ENCODE measurements around the gene OSBPL5.

Gene OSBPL5

DNA sequence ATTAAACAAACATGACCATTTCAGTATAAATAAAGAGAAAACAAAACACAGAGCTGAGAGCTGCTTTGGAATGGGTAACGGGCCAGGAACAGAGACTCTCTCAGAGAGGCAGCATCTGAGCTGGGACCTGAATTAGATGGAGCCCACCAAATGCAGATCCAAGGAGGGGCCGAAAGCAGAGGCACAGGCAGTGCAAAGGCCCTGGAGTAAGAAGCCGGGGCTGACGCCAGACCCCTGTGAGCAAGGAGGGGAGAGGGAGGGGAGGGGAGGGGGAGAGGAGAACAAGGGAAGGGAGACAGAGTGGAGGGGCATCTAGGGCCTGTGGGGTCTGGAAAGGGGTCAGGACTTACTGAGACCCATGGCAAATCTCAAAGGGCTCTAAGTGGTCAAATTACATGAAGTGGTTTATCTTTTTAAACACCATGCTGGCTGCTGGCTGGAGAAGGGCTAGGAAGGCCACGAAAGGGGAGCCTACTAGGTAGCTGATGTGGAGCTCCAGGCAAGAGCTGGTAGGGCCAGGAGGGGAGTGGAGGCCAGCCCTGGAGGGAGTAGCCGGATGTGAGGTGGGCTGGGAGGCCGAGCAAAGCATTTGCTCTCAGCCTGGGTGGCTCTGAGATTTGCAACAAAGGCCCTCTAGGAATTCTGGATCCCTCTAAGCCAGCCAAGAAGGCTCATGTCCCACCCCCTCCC is 3.2 kb downstream of the OSBPL5 start:
- Histone ChIP-seq H3K27ac (ENCODE audit: extremely low read depth, low read depth, low read length) (no peak overlapping the region), H3K36me3 (ENCODE audit: control insufficient read depth in 2 of 2, insufficient read depth in 1 of 2, low read length in 2 of 2) (no peaks in the 10 kb centered on the region), H3K4me1 (ENCODE audit: control insufficient read depth, insufficient read depth, low read length) (peaks cover 3% of the 10 kb centered on the region; the same call in 1 of the 2 replicates), H3K9me3 (ENCODE audit: control insufficient read depth, insufficient read depth, low read depth, low read length) (no peaks in the 10 kb centered on the region), H3K4me3 (ENCODE audit: low read depth, low read length) (no peak overlapping the region)
- POLR2A ChIA-PET, result interaction anchor here (0.6 kb wide), 2 partner anchors 23 to 190 kb away, joined by 3 read pairs; no protein-coding TSS in a partner anchor
- CTCF ChIA-PET, result interaction anchor here (0.5 to 1.3 kb wide), 5 partner anchors 15 to 179 kb away, joined by 3 to 4 read pairs (median 3); no protein-coding TSS in a partner anchor
- TF ChIP-seq GLI4 (tag by site-specific recombination; IDR thresholded peaks at IDR 0.05), result no peak
- TF ChIP-seq SCRT2 (tag by site-specific recombination; IDR thresholded peaks at IDR 0.05), result no peak
- TF ChIP-seq PRDM10 (tag by site-specific recombination; IDR thresholded peaks at IDR 0.05), result peak; percentile 37; the same call in 1 of the 2 replicates
- TF ChIP-seq ZNF670 (tag by site-specific recombination; IDR thresholded peaks at IDR 0.05; ENCODE audit: low read depth), result no peak
- TF ChIP-seq ZNF521 (tag by site-specific recombination; IDR thresholded peaks at IDR 0.05), result no peak
- peak; percentile 75; the same call in 1 of the 2 replicates for TF ChIP-seq ZNF623 (tag by site-specific recombination; IDR thresholded peaks at IDR 0.05)
- no peak for TF ChIP-seq ZFHX2 (tag by site-specific recombination; conservative IDR thresholded peaks at IDR 0.05)

GRCh38 chr11:3161309-3161708 is 3.8 kb downstream of the OSBPL5 start:
- Histone ChIP-seq H3K9me3 (ENCODE audit: control insufficient read depth, insufficient read depth, low read depth, low read length) (no peaks in the 10 kb centered on the region), H3K36me3 (ENCODE audit: control insufficient read depth in 2 of 2, insufficient read depth in 1 of 2, low read length in 2 of 2) (no peaks in the 10 kb centered on the region), H3K27ac (ENCODE audit: extremely low read depth, low read depth, low read length) (no peak overlapping the region), H3K4me1 (ENCODE audit: control insufficient read depth, insufficient read depth, low read length) (peaks cover 3% of the 10 kb centered on the region; the same call in 1 of the 2 replicates), H3K4me3 (ENCODE audit: low read depth, low read length) (no peak overlapping the region)
- TF ChIP-seq ZNF791 (tag by site-specific recombination; IDR thresholded peaks at IDR 0.05) (no peak), KLF8 (tag by site-specific recombination; IDR thresholded peaks at IDR 0.05) (no peak)
- TF ChIP-seq, protein P1, sequence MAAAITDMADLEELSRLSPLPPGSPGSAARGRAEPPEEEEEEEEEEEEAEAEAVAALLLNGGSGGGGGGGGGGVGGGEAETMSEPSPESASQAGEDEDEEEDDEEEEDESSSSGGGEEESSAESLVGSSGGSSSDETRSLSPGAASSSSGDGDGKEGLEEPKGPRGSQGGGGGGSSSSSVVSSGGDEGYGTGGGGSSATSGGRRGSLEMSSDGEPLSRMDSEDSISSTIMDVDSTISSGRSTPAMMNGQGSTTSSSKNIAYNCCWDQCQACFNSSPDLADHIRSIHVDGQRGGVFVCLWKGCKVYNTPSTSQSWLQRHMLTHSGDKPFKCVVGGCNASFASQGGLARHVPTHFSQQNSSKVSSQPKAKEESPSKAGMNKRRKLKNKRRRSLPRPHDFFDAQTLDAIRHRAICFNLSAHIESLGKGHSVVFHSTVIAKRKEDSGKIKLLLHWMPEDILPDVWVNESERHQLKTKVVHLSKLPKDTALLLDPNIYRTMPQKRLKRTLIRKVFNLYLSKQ (tag by site-specific recombination; IDR thresholded peaks at IDR 0.05; ENCODE audit: borderline replicate concordance), result no peak
- ChIA-PET CTCF (interaction anchor here (0.5 to 1.1 kb wide), 4 partner anchors 16 to 231 kb away, joined by 3 to 4 read pairs (median 3); no protein-coding TSS in a partner anchor), POLR2A (no interaction called here)

GRCh38 chr11:3160252-3161031 is 4.7 kb downstream of the OSBPL5 start:
- no peak overlapping the region for H3K27ac ChIP-seq (ENCODE audit: extremely low read depth, low read depth, low read length)
- H3K36me3 ChIP-seq (ENCODE audit: control insufficient read depth in 2 of 2, insufficient read depth in 1 of 2, low read length in 2 of 2), result no peaks in the 10 kb centered on the region
- H3K4me3 ChIP-seq (ENCODE audit: low read depth, low read length), result peak overlapping the region; percentile 39
- H3K4me1 ChIP-seq (ENCODE audit: control insufficient read depth, insufficient read depth, low read length), result peaks cover 3% of the 10 kb centered on the region; the same call in 1 of the 2 replicates
- POLR2A ChIA-PET, result interaction anchor here (0.5 to 1.2 kb wide), 5 partner anchors 9 to 622 kb away, joined by 3 to 5 read pairs (median 3); no protein-coding TSS in a partner anchor
- no peaks in the 10 kb centered on the region for H3K9me3 ChIP-seq (ENCODE audit: control insufficient read depth, insufficient read depth, low read depth, low read length)
- CTCF ChIA-PET, result interaction anchor here (0.6 to 1.1 kb wide), 2 partner anchors 17 to 230 kb away, joined by 3 read pairs; no protein-coding TSS in a partner anchor
- TF ChIP-seq ZSCAN30 (tag by site-specific recombination; IDR thresholded peaks at IDR 0.05), result 0 out of 2 replicates have a peak, but pooled peaks have one; percentile 15
- no peak for TF ChIP-seq ZNF626 (tag by site-specific recombination; IDR thresholded peaks at IDR 0.05)
- TF ChIP-seq ZNF394 (tag by site-specific recombination; IDR thresholded peaks at IDR 0.05; ENCODE audit: borderline replicate concordance), result no peak
- no peak for TF ChIP-seq ZBTB11 (tag by site-specific recombination; conservative IDR thresholded peaks at IDR 0.05; ENCODE audit: low read depth)
- TF ChIP-seq ZNF76 (tag by site-specific recombination; IDR thresholded peaks at IDR 0.05; ENCODE audit: borderline replicate concordance, low read depth), result no peak
- TF ChIP-seq ZNF404 (tag by site-specific recombination; IDR thresholded peaks at IDR 0.05), result no peak
- TF ChIP-seq ZNF645 (tag by site-specific recombination; IDR thresholded peaks at IDR 0.05), result no peak
- no peak for TF ChIP-seq ZNF560 (tag by site-specific recombination; IDR thresholded peaks at IDR 0.05; ENCODE audit: borderline replicate concordance)

All from HEK293 (cell line).